Gastroesophageal sphincter (tissue), 3 donors: ENCODE results near the gene POLR2F.

Experiments used
- CTCF ChIP-seq, 4 experiments: fragments of 200-600 bp in 2 of 4; fragments of 450-650 bp in 2 of 4; sonication (generic) in 1 of 4; IDR thresholded peaks; one replicate each; pipeline ENCODE4 v1.5.1; 2017 to 2019; ENCODE audit warnings: antibody characterized with exemption in 4 of 4, mild to moderate bottlenecking in 2 of 4, moderate library complexity in 2 of 4
- EP300 ChIP-seq: sonication (generic); formaldehyde crosslinking; IDR thresholded peaks from one replicate; pipeline ENCODE4 v1.6.1; 2017; ENCODE audit warnings: antibody characterized with exemption, mild to moderate bottlenecking
- POLR2A ChIP-seq, 2 donors: fragments of 450-650 bp; IDR thresholded peaks; one replicate each; pipeline ENCODE4 v1.6.1; 2017; ENCODE audit warnings: antibody characterized with exemption in 2 of 2, mild to moderate bottlenecking in 2 of 2, moderate library complexity in 1 of 2

GRCh38 chr22:37967637-37968451 lies 14.3 kb downstream of the POLR2F start:
- TF ChIP-seq EP300 (no peak), CTCF (IDR thresholded peaks at IDR 0.05) (no peak), POLR2A (IDR thresholded peaks at IDR 0.05) (no peak)
